Measurements from ENCODE around the gene CHSY1. TPM values are rescaled to one million over a fixed set of nuclear protein-coding genes. Genes with fewer than 3 reads are reported as not detected.
A peak's percentile ranks its signal among the peaks of the same experiment; 100 is the strongest.

The CHSY1 gene
- total RNA-seq, 4 donors from 2014 or later = 23.7 to 32.8 (median 29.9) TPM

GRCh38 chr15:101272584-101272983, 20.7 kb upstream of the CHSY1 start:
- intact Hi-C loops (cut with DNase I; ENCODE audit: low total_unique reads) = no loop called here
- WGBS, 2 donors = 82 to 91% methylated on average over 9 of the region's 9 CpGs
- no peak overlapping the region for H3K4me3 ChIP-seq (ENCODE audit: low read depth, poor library complexity, severe bottlenecking)
- peak in 1 of 2 donors; percentile 80 for DNase-seq (ENCODE audit: low spot score in 2 of 2)
- no peak for TF ChIP-seq CTCF (IDR thresholded peaks at IDR 0.05)
- no peak for TF ChIP-seq POLR2A (IDR thresholded peaks at IDR 0.05)

GRCh38 chr15:101269479-101270223, 17.8 kb upstream of the CHSY1 start:
- H3K4me3 ChIP-seq (ENCODE audit: low read depth, poor library complexity, severe bottlenecking) = no peak overlapping the region
- TF ChIP-seq CTCF (IDR thresholded peaks at IDR 0.05) (no peak), POLR2A (IDR thresholded peaks at IDR 0.05) (no peak)
- peak in 1 of 2 donors; percentile 78 for DNase-seq (ENCODE audit: low spot score in 2 of 2)
- intact Hi-C loops (cut with DNase I; ENCODE audit: low total_unique reads) = no loop called here
- WGBS, 2 donors = 84 to 88% methylated on average over 16 of the region's 16 CpGs

- 64 to 67% methylated on average over 18 of the region's 18 CpGs for WGBS, 2 donors
- H3K4me3 ChIP-seq (ENCODE audit: low read depth, poor library complexity, severe bottlenecking) = no peak overlapping the region
- peak in 1 of 2 donors; percentile 83 for DNase-seq (ENCODE audit: low spot score in 2 of 2)
- no peak for TF ChIP-seq CTCF (IDR thresholded peaks at IDR 0.05)
- no peak for TF ChIP-seq POLR2A (IDR thresholded peaks at IDR 0.05)
- intact Hi-C loops (cut with DNase I; ENCODE audit: low total_unique reads) = no loop called here
Observed at GRCh38 chr15:101267320-101268104, 15.7 kb upstream of the CHSY1 start.

GRCh38 chr15:101266787-101267186, 14.9 kb upstream of the CHSY1 start:
- intact Hi-C loops (cut with DNase I; ENCODE audit: low total_unique reads) = no loop called here

GRCh38 chr15:101266034-101266433, 14.2 kb upstream of the CHSY1 start:
- intact Hi-C loops (cut with DNase I; ENCODE audit: low total_unique reads) = no loop called here
- WGBS, 2 donors = 41 to 45% methylated on average over 3 of the region's 3 CpGs
- no peak overlapping the region for H3K4me3 ChIP-seq (ENCODE audit: low read depth, poor library complexity, severe bottlenecking)
- peak in 1 of 2 donors; percentile 76 for DNase-seq (ENCODE audit: low spot score in 2 of 2)
- TF ChIP-seq POLR2A (IDR thresholded peaks at IDR 0.05) (no peak), CTCF (IDR thresholded peaks at IDR 0.05) (no peak)

More at GRCh38 chr15:101266787-101267186, 14.9 kb upstream of the CHSY1 start:
- DNase-seq (ENCODE audit: low spot score in 2 of 2) = peak in 1 of 2 donors; percentile 79
- WGBS, 2 donors = 66 to 73% methylated on average over 9 of the region's 9 CpGs
- no peak overlapping the region for H3K4me3 ChIP-seq (ENCODE audit: low read depth, poor library complexity, severe bottlenecking)
- TF ChIP-seq CTCF (IDR thresholded peaks at IDR 0.05) = no peak
- no peak for TF ChIP-seq POLR2A (IDR thresholded peaks at IDR 0.05)
